HepG2 (cell line): Measurements from ENCODE around the gene INO80. TPM values are rescaled to one million over a fixed set of nuclear protein-coding genes. Genes with fewer than 3 reads are reported as not detected.

Experiments used
- ATAC-seq: fragments of 200-7000 bp; cut with Tn5 transposase; 3 replicates; pipeline ENCODE4 v1.9.1; 2020; ENCODE audit warnings: mild to moderate bottlenecking, moderate library complexity
- BruUV-seq: library from RNA; stranded (reverse); fragments of 400-500 nt; replicated peaks from 2 replicates; lab custom pipeline; 2021; lab: Mats Ljungman, UMichigan
- CTCF ChIA-PET: fragments of 300-600 bp; formaldehyde crosslinking; extraction: SDS; loops from one replicate; lab custom pipeline; 2021; ENCODE audit warnings: low total read pairs, inconsistent platforms, low intra/inter-chr PET ratio; lab: Yijun Ruan, JAX
- POLR2A ChIA-PET: fragments of 350-600 bp; sonication (Branson Sonifier 250); formaldehyde crosslinking; loops from one replicate; lab custom pipeline; 2020; ENCODE audit warnings: antibody characterized with exemption, inconsistent platforms; lab: Yijun Ruan, JAX
- DNase-seq: peaks from one replicate; pipeline ENCODE4 v3.0.0-alpha.2; 2015; ENCODE audit warnings: low spot score
- FAIRE-seq: peaks from 3 replicates; lab custom pipeline; 2011; peaks lifted over from hg19 to GRCh38; lab: Jason Lieb, UNC
- H2AFZ ChIP-seq: one replicate; pipeline ENCODE4 v1.6.1; 2011; ENCODE audit warnings: low read length, inconsistent platforms
- H3K27ac ChIP-seq: fragments of 300-600 bp; 3 replicates; pipeline ENCODE4 v1.8.0; 2011; ENCODE audit warnings: mixed run types, mild to moderate bottlenecking, mixed read lengths, low read length, inconsistent platforms; ENCODE audit not compliant: insufficient read depth; ENCODE audit errors: extremely low read length
- H3K27me3 ChIP-seq, 2 experiments: fragments of 200-600 bp in 1 of 2; 2 replicates in 1 of 2; 3 replicates in 1 of 2; pipeline versions ENCODE4 v1.6.0 to v1.8.0; 2011; ENCODE audit warnings: low read length in 2 of 2, mild to moderate bottlenecking in 2 of 2, moderate library complexity in 2 of 2, inconsistent platforms in 1 of 2; ENCODE audit not compliant: insufficient read depth in 2 of 2, control insufficient read depth in 1 of 2
- H3K36me3 ChIP-seq, 2 experiments: fragments of 200-600 bp in 1 of 2; replicated peaks in 1 of 2; 2 replicates in 1 of 2; 3 replicates in 1 of 2; pipeline versions ENCODE4 v1.5.1 to v1.8.0; 2011; ENCODE audit warnings: low read length in 2 of 2, inconsistent platforms in 1 of 2; ENCODE audit not compliant: insufficient read depth in 2 of 2, control insufficient read depth in 1 of 2
- H3K4me1 ChIP-seq: 2 replicates; pipeline ENCODE4 v1.5.1; 2012; ENCODE audit warnings: low read length, inconsistent platforms; ENCODE audit not compliant: insufficient read depth
- H3K4me2 ChIP-seq: 2 replicates; pipeline ENCODE4 v1.6.0; 2011; ENCODE audit warnings: low read depth, low read length, inconsistent platforms
- H3K4me3 ChIP-seq, 3 experiments: fragments of 200-600 bp in 1 of 3; sonication (generic), shearing (Covaris generic) in 1 of 3; replicated peaks in 1 of 3; 2 replicates each; pipeline ENCODE4 v1.5.1; 2011 to 2016; ENCODE audit warnings: low read length in 3 of 3, inconsistent platforms in 2 of 3, low read depth in 2 of 3, mild to moderate bottlenecking in 2 of 3, control low read depth in 1 of 3, mixed read lengths in 1 of 3; ENCODE audit not compliant: insufficient read depth in 1 of 3
- H3K79me2 ChIP-seq: one replicate; pipeline ENCODE4 v1.6.1; 2011; ENCODE audit warnings: low read length, inconsistent platforms; ENCODE audit not compliant: insufficient read depth
- H3K9ac ChIP-seq: 2 replicates; pipeline ENCODE4 v1.6.0; 2011; ENCODE audit warnings: mild to moderate bottlenecking, low read depth, low read length, inconsistent platforms; ENCODE audit not compliant: insufficient read depth
- H3K9me3 ChIP-seq: 2 replicates; pipeline ENCODE4 v1.5.1; 2012; ENCODE audit warnings: mild to moderate bottlenecking, low read length
- H4K20me1 ChIP-seq: 2 replicates; pipeline ENCODE4 v1.6.0; 2011; ENCODE audit warnings: inconsistent platforms, mild to moderate bottlenecking, low read length, moderate library complexity; ENCODE audit not compliant: insufficient read depth
- EHMT2 ChIP-seq: fragments of 200-600 bp; sonication (generic); IDR thresholded peaks from 2 replicates; pipeline ENCODE4 v1.7.0; 2017; ENCODE audit warnings: antibody characterized with exemption, low read depth, low read length, borderline replicate concordance
- HMG20A ChIP-seq: IDR thresholded peaks from 2 replicates; pipeline ENCODE4 v1.6.1; 2016; ENCODE audit warnings: borderline replicate concordance
- ZMYM2 ChIP-seq: sonication (generic); formaldehyde crosslinking; IDR thresholded peaks from 2 replicates; pipeline ENCODE4 v1.8.0; 2022; ENCODE audit warnings: mild to moderate bottlenecking, missing genetic modification reagents
- ZNF263 ChIP-seq: sonication (generic); formaldehyde crosslinking; IDR thresholded peaks from 2 replicates; pipeline ENCODE4 v1.4.0; 2020; ENCODE audit warnings: missing genetic modification reagents
- ZNF274 ChIP-seq: sonication (generic); formaldehyde crosslinking; IDR thresholded peaks from 2 replicates; pipeline ENCODE4 v1.5.1; 2020; ENCODE audit warnings: mild to moderate bottlenecking, missing genetic modification reagents
- ZNF329 ChIP-seq: sonication (generic); formaldehyde crosslinking; IDR thresholded peaks from 2 replicates; pipeline ENCODE4 v1.9.0; 2021; ENCODE audit warnings: low read depth, mild to moderate bottlenecking, missing genetic modification reagents
- WGBS: methylation state at CpG from one replicate; pipeline ENCODE4 v1.1.6; 2017; ENCODE audit warnings: low lambda C conversion rate; 5-methylcytosine and 5-hydroxymethylcytosine counted together
- in situ Hi-C: cut with HindIII; loops from 2 replicates; pipeline ENCODE4 v1.10.0; 2017; ENCODE audit warnings: low pct_unique_long_range_greater_than_20kb; ENCODE audit not compliant: extremely low pct_ligation_motif_present
- intact Hi-C: fragments of 100-400 bp; cut with micrococcal nuclease; formaldehyde crosslinking; loops from one replicate; pipeline ENCODE4 v1.10.0; 2022; ENCODE audit not compliant: unreplicated experiment
- polyA plus RNA-seq, 8 experiments: library from polyadenylated mRNA; depleted of rRNA in 3 of 8; stranded (reverse) in 7 of 8; unstranded in 1 of 8; fragments of >200 nt; fragmentation: Illumina TruSeq in 4 of 8; extraction: Trizol in 4 of 8; gene quantifications; 2 replicates each; pipeline versions ENCODE4 v1.2.1 to v1.2.3, GENCODE V29; 2011 to 2016; ENCODE audit warnings: low read depth in 4 of 8, missing spikeins in 1 of 8, mixed read lengths in 1 of 8; ENCODE audit not compliant: insufficient read depth in 1 of 8
- total RNA-seq, 5 experiments: library from RNA; depleted of rRNA; stranded (reverse); fragments of >200 nt; fragmentation: Illumina TruSeq; extraction: Trizol; gene quantifications; 2 replicates each; pipeline ENCODE4 v1.2.3, GENCODE V29; 2016; ENCODE audit warnings: low read depth in 1 of 5
- TF ChIP-seq, protein P1 (sequence below): sonication (generic); formaldehyde crosslinking; IDR thresholded peaks from one replicate; pipeline ENCODE4 v1.5.1; 2020; ENCODE audit warnings: mild to moderate bottlenecking, missing genetic modification reagents; ENCODE audit errors: not compliant biosample characterization
- TF ChIP-seq, protein P2 (sequence below): sonication (generic); formaldehyde crosslinking; IDR thresholded peaks from 2 replicates; pipeline ENCODE4 v1.4.0; 2020; ENCODE audit warnings: missing genetic modification reagents
- TF ChIP-seq, protein P3 (sequence below): sonication (generic); formaldehyde crosslinking; IDR thresholded peaks from 2 replicates; pipeline ENCODE4 v1.4.0; 2020; ENCODE audit warnings: missing genetic modification reagents

Gene INO80
- total and polyA plus RNA-seq, 2 of the 13 experiments (the other 11 are each of a cell fraction or from before 2014, with no cell fraction given) = 3.6 to 14.8 TPM

GRCh38 chr15:41004490-41004889, 111.6 kb downstream of the INO80 start:
- peaks cover 16 to 50% of the 10 kb centered on the region in 2 experiments for H3K36me3 ChIP-seq
- WGBS = 100% methylated on average over 3 of the region's 3 CpGs
- TF ChIP-seq, protein P1, sequence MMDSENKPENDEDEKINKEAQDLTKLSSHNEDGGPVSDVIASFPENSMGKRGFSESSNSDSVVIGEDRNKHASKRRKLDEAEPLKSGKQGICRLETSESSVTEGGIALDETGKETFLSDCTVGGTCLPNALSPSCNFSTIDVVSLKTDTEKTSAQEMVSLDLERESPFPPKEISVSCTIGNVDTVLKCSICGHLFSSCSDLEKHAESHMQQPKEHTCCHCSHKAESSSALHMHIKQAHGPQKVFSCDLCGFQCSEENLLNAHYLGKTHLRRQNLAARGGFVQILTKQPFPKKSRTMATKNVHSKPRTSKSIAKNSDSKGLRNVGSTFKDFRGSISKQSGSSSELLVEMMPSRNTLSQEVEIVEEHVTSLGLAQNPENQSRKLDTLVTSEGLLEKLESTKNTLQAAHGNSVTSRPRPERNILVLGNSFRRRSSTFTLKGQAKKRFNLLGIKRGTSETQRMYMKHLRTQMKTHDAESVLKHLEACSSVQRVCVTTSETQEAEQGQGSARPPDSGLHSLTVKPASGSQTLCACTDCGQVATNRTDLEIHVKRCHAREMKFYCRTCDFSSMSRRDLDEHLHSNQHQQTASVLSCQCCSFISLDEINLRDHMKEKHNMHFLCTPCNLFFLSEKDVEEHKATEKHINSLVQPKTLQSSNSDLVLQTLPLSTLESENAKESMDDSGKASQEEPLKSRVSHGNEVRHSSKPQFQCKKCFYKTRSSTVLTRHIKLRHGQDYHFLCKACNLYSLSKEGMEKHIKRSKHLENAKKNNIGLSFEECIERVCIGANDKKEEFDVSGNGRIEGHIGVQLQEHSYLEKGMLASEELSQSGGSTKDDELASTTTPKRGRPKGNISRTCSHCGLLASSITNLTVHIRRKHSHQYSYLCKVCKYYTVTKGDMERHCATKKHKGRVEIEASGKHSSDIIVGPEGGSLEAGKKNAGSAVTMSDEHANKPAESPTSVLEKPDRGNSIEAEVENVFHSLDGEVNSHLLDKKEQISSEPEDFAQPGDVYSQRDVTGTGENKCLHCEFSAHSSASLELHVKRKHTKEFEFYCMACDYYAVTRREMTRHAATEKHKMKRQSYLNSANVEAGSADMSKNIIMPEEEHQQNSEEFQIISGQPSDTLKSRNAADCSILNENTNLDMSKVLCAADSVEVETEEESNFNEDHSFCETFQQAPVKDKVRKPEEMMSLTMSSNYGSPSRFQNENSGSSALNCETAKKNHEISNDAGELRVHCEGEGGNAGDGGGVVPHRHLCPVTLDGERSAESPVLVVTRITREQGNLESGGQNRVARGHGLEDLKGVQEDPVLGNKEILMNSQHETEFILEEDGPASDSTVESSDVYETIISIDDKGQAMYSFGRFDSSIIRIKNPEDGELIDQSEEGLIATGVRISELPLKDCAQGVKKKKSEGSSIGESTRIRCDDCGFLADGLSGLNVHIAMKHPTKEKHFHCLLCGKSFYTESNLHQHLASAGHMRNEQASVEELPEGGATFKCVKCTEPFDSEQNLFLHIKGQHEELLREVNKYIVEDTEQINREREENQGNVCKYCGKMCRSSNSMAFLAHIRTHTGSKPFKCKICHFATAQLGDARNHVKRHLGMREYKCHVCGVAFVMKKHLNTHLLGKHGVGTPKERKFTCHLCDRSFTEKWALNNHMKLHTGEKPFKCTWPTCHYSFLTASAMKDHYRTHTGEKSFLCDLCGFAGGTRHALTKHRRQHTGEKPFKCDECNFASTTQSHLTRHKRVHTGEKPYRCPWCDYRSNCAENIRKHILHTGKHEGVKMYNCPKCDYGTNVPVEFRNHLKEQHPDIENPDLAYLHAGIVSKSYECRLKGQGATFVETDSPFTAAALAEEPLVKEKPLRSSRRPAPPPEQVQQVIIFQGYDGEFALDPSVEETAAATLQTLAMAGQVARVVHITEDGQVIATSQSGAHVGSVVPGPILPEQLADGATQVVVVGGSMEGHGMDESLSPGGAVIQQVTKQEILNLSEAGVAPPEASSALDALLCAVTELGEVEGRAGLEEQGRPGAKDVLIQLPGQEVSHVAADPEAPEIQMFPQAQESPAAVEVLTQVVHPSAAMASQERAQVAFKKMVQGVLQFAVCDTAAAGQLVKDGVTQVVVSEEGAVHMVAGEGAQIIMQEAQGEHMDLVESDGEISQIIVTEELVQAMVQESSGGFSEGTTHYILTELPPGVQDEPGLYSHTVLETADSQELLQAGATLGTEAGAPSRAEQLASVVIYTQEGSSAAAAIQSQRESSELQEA (CRISPR knock-in tag) = no peak
- no peak for TF ChIP-seq ZNF263 (CRISPR knock-in tag)
- TF ChIP-seq HMG20A (CRISPR knock-in tag) = no peak
- no peak for TF ChIP-seq ZNF274 (CRISPR knock-in tag)
- TF ChIP-seq ZMYM2 = no peak
- TF ChIP-seq, protein P2, sequence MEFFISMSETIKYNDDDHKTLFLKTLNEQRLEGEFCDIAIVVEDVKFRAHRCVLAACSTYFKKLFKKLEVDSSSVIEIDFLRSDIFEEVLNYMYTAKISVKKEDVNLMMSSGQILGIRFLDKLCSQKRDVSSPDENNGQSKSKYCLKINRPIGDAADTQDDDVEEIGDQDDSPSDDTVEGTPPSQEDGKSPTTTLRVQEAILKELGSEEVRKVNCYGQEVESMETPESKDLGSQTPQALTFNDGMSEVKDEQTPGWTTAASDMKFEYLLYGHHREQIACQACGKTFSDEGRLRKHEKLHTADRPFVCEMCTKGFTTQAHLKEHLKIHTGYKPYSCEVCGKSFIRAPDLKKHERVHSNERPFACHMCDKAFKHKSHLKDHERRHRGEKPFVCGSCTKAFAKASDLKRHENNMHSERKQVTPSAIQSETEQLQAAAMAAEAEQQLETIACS (CRISPR knock-in tag) = no peak
- TF ChIP-seq, protein P3, sequence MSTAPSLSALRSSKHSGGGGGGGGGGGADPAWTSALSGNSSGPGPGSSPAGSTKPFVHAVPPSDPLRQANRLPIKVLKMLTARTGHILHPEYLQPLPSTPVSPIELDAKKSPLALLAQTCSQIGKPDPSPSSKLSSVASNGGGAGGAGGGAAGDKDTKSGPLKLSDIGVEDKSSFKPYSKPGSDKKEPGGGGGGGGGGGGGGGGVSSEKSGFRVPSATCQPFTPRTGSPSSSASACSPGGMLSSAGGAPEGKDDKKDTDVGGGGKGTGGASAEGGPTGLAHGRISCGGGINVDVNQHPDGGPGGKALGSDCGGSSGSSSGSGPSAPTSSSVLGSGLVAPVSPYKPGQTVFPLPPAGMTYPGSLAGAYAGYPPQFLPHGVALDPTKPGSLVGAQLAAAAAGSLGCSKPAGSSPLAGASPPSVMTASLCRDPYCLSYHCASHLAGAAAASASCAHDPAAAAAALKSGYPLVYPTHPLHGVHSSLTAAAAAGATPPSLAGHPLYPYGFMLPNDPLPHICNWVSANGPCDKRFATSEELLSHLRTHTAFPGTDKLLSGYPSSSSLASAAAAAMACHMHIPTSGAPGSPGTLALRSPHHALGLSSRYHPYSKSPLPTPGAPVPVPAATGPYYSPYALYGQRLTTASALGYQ (CRISPR knock-in tag) = no peak
- TF ChIP-seq ZNF329 = no peak
- no peak for TF ChIP-seq EHMT2

More at GRCh38 chr15:41004490-41004889, 111.6 kb downstream of the INO80 start:
- H3K9me3 ChIP-seq = no peaks in the 10 kb centered on the region
- no peak for FAIRE-seq
- no peak overlapping the region for H3K4me3 ChIP-seq
- CTCF ChIA-PET = no interaction called here
- intact Hi-C loops = no loop called here
- no TSS peak for BruUV-seq
- POLR2A ChIA-PET = no interaction called here
- no peak for ATAC-seq
- no peaks in the 10 kb centered on the region for H3K27me3 ChIP-seq
- H2AFZ ChIP-seq = no peak overlapping the region
- no peaks in the 10 kb centered on the region for H3K79me2 ChIP-seq
- no peaks in the 10 kb centered on the region for H4K20me1 ChIP-seq
- H3K4me1 ChIP-seq = peaks cover 12% of the 10 kb centered on the region
- no peak for DNase-seq
- H3K27ac ChIP-seq = no peak overlapping the region
- H3K4me2 ChIP-seq = no peak overlapping the region
- in situ Hi-C loops = no loop called here
- no peak overlapping the region for H3K9ac ChIP-seq
